Neural crest cell (in vitro differentiated cells): ENCODE measurements around the gene CAPN8. TPM values are rescaled to one million over a fixed set of nuclear protein-coding genes. Genes with fewer than 3 reads are reported as not detected.

Experiments
- DNase-seq: peaks from one replicate; pipeline ENCODE4 v3.0.0; 2021; ENCODE audit warnings: low read depth, mixed read lengths, low spot score
- H3K27ac Mint-ChIP-seq: one replicate; pipeline ENCODE4 v1.8.0; 2021; ENCODE audit warnings: mild to moderate bottlenecking, mixed read lengths; ENCODE audit not compliant: unreplicated experiment
- H3K27me3 Mint-ChIP-seq: 2 replicates; pipeline ENCODE4 v1.8.0; 2021; ENCODE audit warnings: low read depth, mild to moderate bottlenecking, mixed read lengths
- H3K36me3 Mint-ChIP-seq: 2 replicates; pipeline ENCODE4 v1.8.0; 2021; ENCODE audit warnings: low read depth, mild to moderate bottlenecking, mixed read lengths
- H3K4me1 Mint-ChIP-seq: 2 replicates; pipeline ENCODE4 v1.8.0; 2021; ENCODE audit warnings: mixed read lengths
- H3K4me3 Mint-ChIP-seq: one replicate; pipeline ENCODE4 v1.8.0; 2021; ENCODE audit warnings: mild to moderate bottlenecking, mixed read lengths
- H3K9me3 Mint-ChIP-seq: 2 replicates; pipeline ENCODE4 v1.8.0; 2021; ENCODE audit warnings: mixed read lengths
- CTCF ChIP-seq: fragments of 200-600 bp; sonication (generic); conservative IDR thresholded peaks from 2 replicates; pipeline ENCODE4 v1.5.0; 2021; ENCODE audit warnings: antibody characterized with exemption, mild to moderate bottlenecking
- total RNA-seq: library from RNA; stranded (reverse); gene quantifications from 2 replicates; pipeline ENCODE4 v1.2.1, GENCODE V29; 2021

The CAPN8 gene
- total RNA-seq, 1 donor from 2014 or later: not detected

- Mint-ChIP-seq H3K4me1 (no peaks in the 10 kb centered on the region), H3K27ac (no peak overlapping the region), H3K36me3 (no peaks in the 10 kb centered on the region), H3K27me3 (peaks cover 11% of the 10 kb centered on the region), H3K4me3 (no peak overlapping the region), H3K9me3 (peaks cover 4% of the 10 kb centered on the region)
- no peak for TF ChIP-seq CTCF
- DNase-seq: no peak
Measured at GRCh38 chr1:223642237-223642636, 23.3 kb downstream of the CAPN8 start.

DNA sequence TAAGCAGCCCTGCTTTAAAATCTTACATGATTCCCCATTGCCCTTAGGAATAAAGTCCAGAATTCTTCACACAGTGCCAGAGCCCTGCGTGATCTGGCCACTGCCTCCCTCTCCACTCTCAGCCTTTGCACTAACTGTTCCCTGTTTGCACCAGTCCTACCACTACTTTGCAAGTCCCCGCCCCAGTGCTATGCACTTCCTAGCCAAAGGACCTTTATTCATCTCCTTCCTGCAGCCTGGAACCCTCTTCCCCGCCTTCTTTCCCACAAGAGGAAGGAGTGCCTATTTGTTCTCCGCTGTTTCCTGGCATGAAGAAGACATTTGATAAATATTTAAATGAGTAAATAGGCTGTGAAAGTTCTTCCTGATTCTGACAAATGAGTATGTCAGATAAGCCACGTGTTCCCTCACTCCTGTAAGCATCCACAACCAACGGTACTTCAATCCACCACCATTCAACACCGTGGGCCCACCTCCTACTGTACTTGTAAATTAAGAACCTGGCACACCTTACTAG is 23.9 kb downstream of the CAPN8 start:
- H3K27me3 Mint-ChIP-seq: peaks cover 17% of the 10 kb centered on the region
- DNase-seq: no peak
- TF ChIP-seq CTCF: no peak
- no peak overlapping the region for H3K4me3 Mint-ChIP-seq
- H3K4me1 Mint-ChIP-seq: no peaks in the 10 kb centered on the region
- no peaks in the 10 kb centered on the region for H3K36me3 Mint-ChIP-seq
- H3K27ac Mint-ChIP-seq: no peak overlapping the region
- peaks cover 4% of the 10 kb centered on the region for H3K9me3 Mint-ChIP-seq

DNA sequence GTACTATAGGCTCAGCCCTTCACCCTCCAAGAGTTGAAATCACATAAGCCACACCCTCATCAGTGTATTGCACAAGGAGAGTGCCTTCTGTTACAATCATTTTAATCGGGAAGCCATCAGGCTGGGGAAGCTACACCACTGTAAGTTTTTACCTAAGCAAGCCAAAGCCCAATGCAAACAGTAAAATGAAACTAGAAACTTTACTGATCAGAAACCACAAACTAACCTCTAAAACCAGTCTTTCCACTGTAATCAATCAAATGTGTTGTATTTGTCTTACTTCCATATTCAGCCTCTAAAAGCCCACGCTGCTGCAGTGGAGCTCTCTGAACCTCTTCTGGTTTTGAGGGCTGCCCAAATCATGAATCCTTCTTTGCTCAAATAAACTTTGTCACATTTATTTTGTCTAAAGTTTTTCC is 26.2 kb downstream of the CAPN8 start:
- TF ChIP-seq CTCF: no peak
- Mint-ChIP-seq H3K27ac (no peak overlapping the region), H3K4me1 (no peaks in the 10 kb centered on the region), H3K9me3 (peaks cover 4% of the 10 kb centered on the region), H3K4me3 (no peak overlapping the region), H3K36me3 (no peaks in the 10 kb centered on the region), H3K27me3 (peaks cover 17% of the 10 kb centered on the region)
- DNase-seq: no peak

- Mint-ChIP-seq H3K4me3 (no peak overlapping the region), H3K27me3 (peaks cover 18% of the 10 kb centered on the region), H3K4me1 (no peaks in the 10 kb centered on the region), H3K9me3 (peaks cover 4% of the 10 kb centered on the region), H3K36me3 (no peaks in the 10 kb centered on the region), H3K27ac (no peak overlapping the region)
- no peak for DNase-seq
- TF ChIP-seq CTCF: no peak
Measured at GRCh38 chr1:223635236-223635635, 30.3 kb downstream of the CAPN8 start.

DNA sequence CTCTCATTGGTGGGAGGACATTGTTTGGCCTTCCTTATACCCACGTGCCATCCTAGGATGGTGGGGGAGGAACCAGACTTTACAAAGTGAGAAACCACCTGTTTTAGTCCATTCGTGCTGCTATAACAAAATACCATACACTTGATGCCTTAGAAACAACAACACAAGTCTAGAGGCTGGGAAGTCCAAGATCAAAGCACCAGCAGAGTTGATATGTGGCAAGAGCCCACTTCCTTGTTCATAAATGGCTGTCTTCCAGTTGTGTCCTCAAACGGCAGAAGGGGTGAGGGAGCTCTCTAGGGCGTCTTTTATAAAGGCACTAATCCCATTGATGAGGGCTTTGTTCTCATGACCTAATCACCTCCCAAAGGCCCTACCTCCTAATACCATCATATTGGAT is 31.1 kb downstream of the CAPN8 start:
- H3K4me3 Mint-ChIP-seq: no peak overlapping the region
- no peak for DNase-seq
- H3K27ac Mint-ChIP-seq: no peak overlapping the region
- no peaks in the 10 kb centered on the region for H3K36me3 Mint-ChIP-seq
- TF ChIP-seq CTCF: no peak
- H3K27me3 Mint-ChIP-seq: peaks cover 12% of the 10 kb centered on the region
- no peaks in the 10 kb centered on the region for H3K9me3 Mint-ChIP-seq
- H3K4me1 Mint-ChIP-seq: no peaks in the 10 kb centered on the region

DNA sequence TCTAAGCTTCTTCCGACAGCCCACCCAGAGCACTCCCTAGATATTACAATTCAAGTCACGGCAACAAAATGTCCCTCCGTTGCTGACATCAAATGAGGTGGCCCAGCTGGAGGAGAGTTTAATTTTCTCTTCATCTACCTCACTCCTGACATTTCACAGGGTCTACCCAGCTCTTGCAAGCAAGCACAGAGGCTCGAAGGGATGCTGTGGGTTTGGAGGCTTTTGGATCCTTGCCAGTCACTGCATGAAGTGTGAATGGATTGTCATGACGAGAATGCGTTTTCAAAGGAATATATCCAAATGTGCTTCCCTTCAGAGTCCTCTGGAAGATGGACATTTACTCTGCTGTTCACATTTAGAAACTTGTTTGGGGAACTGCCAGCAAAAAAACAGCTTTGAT is 33.5 kb downstream of the CAPN8 start:
- TF ChIP-seq CTCF: no peak
- Mint-ChIP-seq H3K9me3 (no peaks in the 10 kb centered on the region), H3K4me1 (no peaks in the 10 kb centered on the region), H3K4me3 (no peak overlapping the region), H3K27ac (no peak overlapping the region), H3K36me3 (no peaks in the 10 kb centered on the region), H3K27me3 (peaks cover 8% of the 10 kb centered on the region)
- DNase-seq: no peak
